Caco-2 (cell line): Measurements from ENCODE around the gene SLC43A1. TPM values are rescaled to one million over a fixed set of nuclear protein-coding genes. Genes with fewer than 3 reads are reported as not detected.

Experiments
- BruUV-seq: library from RNA; stranded (reverse); fragments of 400-500 nt; replicated peaks from 2 replicates; lab custom pipeline; 2021; lab: Mats Ljungman, UMichigan
- CTCF ChIA-PET: fragments of 300-600 bp; sonication (Branson Sonifier 250); formaldehyde crosslinking; loops from one replicate; lab custom pipeline; 2022; ENCODE audit warnings: antibody characterized with exemption; lab: Charles Lee
- POLR2A ChIA-PET: fragments of 300-600 bp; sonication (Branson Sonifier 250); formaldehyde crosslinking; loops from one replicate; lab custom pipeline; 2022; ENCODE audit warnings: antibody characterized with exemption; lab: Charles Lee
- DNase-seq, 2 experiments: peaks; one replicate each; pipeline versions ENCODE4 v3.0.0 to v3.0.0-alpha.2; 2020 to 2022
- H3K27me3 ChIP-seq: replicated peaks from 2 replicates; pipeline ENCODE4 v1.6.0; 2011; ENCODE audit warnings: low read length; ENCODE audit not compliant: control insufficient read depth, insufficient read depth
- H3K36me3 ChIP-seq: 2 replicates; pipeline ENCODE4 v1.5.1; 2011; ENCODE audit warnings: low read length; ENCODE audit not compliant: control insufficient read depth, insufficient read depth
- H3K4me1 ChIP-seq: fragments of 250-450 bp; sonication (Bioruptor Pico); 2 replicates; pipeline ENCODE4 v1.5.1; 2020; ENCODE audit warnings: mild to moderate bottlenecking
- H3K4me3 ChIP-seq: 2 replicates; pipeline ENCODE4 v1.5.1; 2011; ENCODE audit warnings: low read depth, mild to moderate bottlenecking, control low read depth, low read length
- H3K9me3 ChIP-seq: fragments of 250-450 bp; sonication (Bioruptor Pico); 2 replicates; pipeline ENCODE4 v1.5.1; 2020; ENCODE audit warnings: mild to moderate bottlenecking, moderate library complexity
- H3K27ac Mint-ChIP-seq: one replicate; pipeline ENCODE4 v1.8.0; 2022; ENCODE audit warnings: mixed read lengths; ENCODE audit not compliant: unreplicated experiment
- H3K27me3 Mint-ChIP-seq: one replicate; pipeline ENCODE4 v1.8.0; 2022; ENCODE audit warnings: mixed read lengths; ENCODE audit not compliant: insufficient read depth, unreplicated experiment
- H3K36me3 Mint-ChIP-seq: one replicate; pipeline ENCODE4 v1.8.0; 2022; ENCODE audit warnings: mild to moderate bottlenecking, mixed read lengths; ENCODE audit not compliant: insufficient read depth, unreplicated experiment
- H3K4me1 Mint-ChIP-seq: one replicate; pipeline ENCODE4 v1.8.0; 2022; ENCODE audit warnings: low read depth, mixed read lengths; ENCODE audit not compliant: unreplicated experiment
- H3K4me3 Mint-ChIP-seq: one replicate; pipeline ENCODE4 v1.8.0; 2022; ENCODE audit warnings: mild to moderate bottlenecking, moderate library complexity, mixed read lengths; ENCODE audit not compliant: unreplicated experiment
- H3K9me3 Mint-ChIP-seq: one replicate; pipeline ENCODE4 v1.8.0; 2022; ENCODE audit warnings: mixed read lengths; ENCODE audit not compliant: unreplicated experiment
- intact Hi-C: fragments of 100-400 bp; cut with micrococcal nuclease; formaldehyde crosslinking; loops from one replicate; pipeline ENCODE4 v1.10.0; 2022; ENCODE audit not compliant: unreplicated experiment
- total RNA-seq: library from RNA; stranded (reverse); gene quantifications from 2 replicates; pipeline ENCODE4 v1.2.3, GENCODE V29; 2022
- TF ChIP-seq, protein P1 (sequence below), 2 experiments: fragments of 200-600 bp in 1 of 2; IDR thresholded peaks; 1 replicate in 1 of 2; 2 replicates in 1 of 2; pipeline versions ENCODE4 v1.5.1 to v1.8.0; 2011 to 2022; ENCODE audit warnings: antibody characterized with exemption in 1 of 2, control low read depth in 1 of 2, inconsistent platforms in 1 of 2, low read depth in 1 of 2, low read length in 1 of 2, mild to moderate bottlenecking in 1 of 2, moderate library complexity in 1 of 2; ENCODE audit not compliant: insufficient read depth in 1 of 2, severe bottlenecking in 1 of 2, unreplicated experiment in 1 of 2

The SLC43A1 gene
- total RNA-seq, 1 experiment from 2014 or later = 71.7 TPM

DNA sequence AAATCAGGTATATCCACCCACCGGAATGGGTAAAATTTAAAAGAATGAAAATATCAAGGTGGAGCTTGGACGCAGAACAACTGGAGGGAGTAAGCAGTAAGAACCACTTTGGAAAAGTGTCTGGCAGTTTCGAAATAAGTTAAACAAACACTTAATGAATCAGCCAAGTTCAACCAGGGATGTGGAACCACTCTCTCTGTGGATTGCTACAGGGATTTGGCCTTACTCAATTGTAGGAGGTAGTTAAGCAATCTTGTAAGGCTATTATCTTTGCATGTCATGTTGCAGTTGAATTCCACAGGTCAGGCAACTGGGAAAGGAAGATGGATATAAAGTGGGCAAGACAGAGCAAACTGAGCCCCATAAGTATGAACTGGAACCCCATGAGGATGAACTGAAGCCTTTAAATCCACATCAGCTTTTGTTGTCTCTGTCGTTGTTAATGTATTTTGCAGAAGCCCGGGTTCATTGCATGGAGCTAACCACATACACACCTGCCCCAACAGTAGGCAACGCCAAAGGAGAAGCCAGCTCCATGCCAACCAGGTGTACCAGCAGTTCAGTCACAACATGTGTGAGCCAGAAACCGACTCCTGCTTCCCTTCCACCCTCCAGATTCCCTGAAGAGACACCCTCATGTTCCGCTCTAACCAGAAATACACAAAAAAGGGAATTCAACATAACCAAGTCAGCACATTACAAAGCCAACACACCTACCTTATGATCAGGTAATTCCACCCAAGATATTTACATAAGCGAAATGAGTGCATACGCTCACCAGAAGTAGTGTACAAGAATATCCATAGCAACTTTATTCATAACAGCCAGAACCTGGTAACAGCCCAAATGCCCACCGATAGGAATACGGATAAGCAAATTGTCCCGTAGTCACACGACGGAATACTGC lies 80.6 kb downstream of the SLC43A1 start:
- Mint-ChIP-seq H3K4me1 (peaks cover 16% of the 10 kb centered on the region), H3K4me3 (no peak overlapping the region), H3K9me3 (no peaks in the 10 kb centered on the region), H3K36me3 (no peaks in the 10 kb centered on the region), H3K27ac (no peak overlapping the region), H3K27me3 (no peaks in the 10 kb centered on the region)
- CTCF ChIA-PET = no interaction called here
- peak in 1 of 2 experiments; percentile 66 for DNase-seq
- no peak overlapping the region for H3K4me3 ChIP-seq
- no peaks in the 10 kb centered on the region for H3K36me3 ChIP-seq
- no TSS peak for BruUV-seq
- intact Hi-C loops = loop anchor here (1.0 to 5.0 kb wide), 3 partner anchors 18 to 73 kb away; no protein-coding TSS in a partner anchor
- no peaks in the 10 kb centered on the region for H3K27me3 ChIP-seq
- TF ChIP-seq, protein P1, sequence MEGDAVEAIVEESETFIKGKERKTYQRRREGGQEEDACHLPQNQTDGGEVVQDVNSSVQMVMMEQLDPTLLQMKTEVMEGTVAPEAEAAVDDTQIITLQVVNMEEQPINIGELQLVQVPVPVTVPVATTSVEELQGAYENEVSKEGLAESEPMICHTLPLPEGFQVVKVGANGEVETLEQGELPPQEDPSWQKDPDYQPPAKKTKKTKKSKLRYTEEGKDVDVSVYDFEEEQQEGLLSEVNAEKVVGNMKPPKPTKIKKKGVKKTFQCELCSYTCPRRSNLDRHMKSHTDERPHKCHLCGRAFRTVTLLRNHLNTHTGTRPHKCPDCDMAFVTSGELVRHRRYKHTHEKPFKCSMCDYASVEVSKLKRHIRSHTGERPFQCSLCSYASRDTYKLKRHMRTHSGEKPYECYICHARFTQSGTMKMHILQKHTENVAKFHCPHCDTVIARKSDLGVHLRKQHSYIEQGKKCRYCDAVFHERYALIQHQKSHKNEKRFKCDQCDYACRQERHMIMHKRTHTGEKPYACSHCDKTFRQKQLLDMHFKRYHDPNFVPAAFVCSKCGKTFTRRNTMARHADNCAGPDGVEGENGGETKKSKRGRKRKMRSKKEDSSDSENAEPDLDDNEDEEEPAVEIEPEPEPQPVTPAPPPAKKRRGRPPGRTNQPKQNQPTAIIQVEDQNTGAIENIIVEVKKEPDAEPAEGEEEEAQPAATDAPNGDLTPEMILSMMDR (IDR thresholded peaks at IDR 0.05; ENCODE audit: insufficient read depth in 1 of 2, low read depth in 1 of 2, low read length in 1 of 2, severe bottlenecking in 1 of 2, unreplicated experiment in 1 of 2) = no peak
- no peaks in the 10 kb centered on the region for H3K9me3 ChIP-seq
- POLR2A ChIA-PET = no interaction called here
- 0 out of 2 replicates have a peak, but pooled peaks cover 4% of the 10 kb centered on the region for H3K4me1 ChIP-seq

Other genes with a start within 250 kb of the SLC43A1 start
- 107 and 120 TPM in 2 replicates for gene TNKS1BP1, start 190.8 kb downstream of the SLC43A1 start, total RNA-seq
- 206 and 212 TPM in 2 replicates for gene SSRP1, start 179.8 kb downstream of the SLC43A1 start, total RNA-seq
- gene P2RX3, start 177.3 kb downstream of the SLC43A1 start, total RNA-seq = not detected in 2 replicates
- gene PRG3, start 134.6 kb downstream of the SLC43A1 start, total RNA-seq = not detected in 2 replicates
- not detected in 2 replicates for gene PRG2, start 125.1 kb downstream of the SLC43A1 start, total RNA-seq
- gene SLC43A3, start 88.6 kb downstream of the SLC43A1 start, total RNA-seq = not detected in 2 replicates
- gene RTN4RL2, start 55.2 kb downstream of the SLC43A1 start, total RNA-seq = 5.5 and 5.6 TPM in 2 replicates
- 102 and 103 TPM in 2 replicates for gene TIMM10, start 15.1 kb upstream of the SLC43A1 start, total RNA-seq
- gene SMTNL1, start 21.9 kb upstream of the SLC43A1 start, total RNA-seq = 0.18 TPM in 1 of 2 replicates, not detected in the other
- 16.7 and 20.2 TPM in 2 replicates for gene UBE2L6, start 52.0 kb upstream of the SLC43A1 start, total RNA-seq
- gene SERPING1, start 82.0 kb upstream of the SLC43A1 start, total RNA-seq = 3.2 and 3.8 TPM in 2 replicates
- gene YPEL4, start 134.2 kb upstream of the SLC43A1 start, total RNA-seq = 0.32 TPM in 1 of 2 replicates, not detected in the other
- 21.0 and 22.1 TPM in 2 replicates for gene CLP1, start 142.1 kb upstream of the SLC43A1 start, total RNA-seq
- gene ZDHHC5, start 152.4 kb upstream of the SLC43A1 start, total RNA-seq = 66.0 and 72.2 TPM in 2 replicates
- 29.2 and 29.7 TPM in 2 replicates for gene MED19, start 196.5 kb upstream of the SLC43A1 start, total RNA-seq
- gene TMX2, start 196.9 kb upstream of the SLC43A1 start, total RNA-seq = 150 and 152 TPM in 2 replicates
- gene SELENOH, start 225.8 kb upstream of the SLC43A1 start, total RNA-seq = 174 and 175 TPM in 2 replicates
- gene BTBD18, start 236.1 kb upstream of the SLC43A1 start, total RNA-seq = not detected in 2 replicates
- gene CTNND1, start 246.1 kb upstream of the SLC43A1 start, total RNA-seq = 223 and 225 TPM in 2 replicates